HepG2 (cell line): ENCODE data around the gene CACNA1I. TPM values are rescaled to one million over a fixed set of nuclear protein-coding genes. Genes with fewer than 3 reads are reported as not detected.

ENCODE experiments used
- PHF20 ChIP-seq: sonication (generic); formaldehyde crosslinking; IDR thresholded peaks from 2 replicates; pipeline ENCODE4 v1.5.0; 2020; ENCODE audit warnings: mild to moderate bottlenecking, missing genetic modification reagents
- PTBP1 ChIP-seq: fragments of 200-400 bp; formaldehyde crosslinking; IDR thresholded peaks from 2 replicates; pipeline ENCODE4 v1.6.1; 2018; ENCODE audit warnings: low read length, low read depth; ENCODE audit not compliant: poor library complexity, severe bottlenecking
- STAG1 ChIP-seq: sonication (generic); formaldehyde crosslinking; IDR thresholded peaks from 2 replicates; pipeline ENCODE4 v1.4.0; 2020; ENCODE audit warnings: missing genetic modification reagents
- ZFY ChIP-seq: sonication (generic); formaldehyde crosslinking; IDR thresholded peaks from 2 replicates; pipeline ENCODE4 v1.4.0; 2020; ENCODE audit warnings: missing genetic modification reagents
- ZNF460 ChIP-seq: sonication (generic); formaldehyde crosslinking; IDR thresholded peaks from 2 replicates; pipeline ENCODE4 v1.5.1; 2020; ENCODE audit warnings: missing genetic modification reagents, mild to moderate bottlenecking, borderline replicate concordance
- polyA plus RNA-seq, 8 experiments: library from polyadenylated mRNA; depleted of rRNA in 3 of 8; stranded (reverse) in 7 of 8; unstranded in 1 of 8; fragments of >200 nt; fragmentation: Illumina TruSeq in 4 of 8; extraction: Trizol in 4 of 8; gene quantifications; 2 replicates each; pipeline versions ENCODE4 v1.2.1 to v1.2.3, GENCODE V29; 2011 to 2016; ENCODE audit warnings: low read depth in 4 of 8, missing spikeins in 1 of 8, mixed read lengths in 1 of 8; ENCODE audit not compliant: insufficient read depth in 1 of 8
- total RNA-seq, 5 experiments: library from RNA; depleted of rRNA; stranded (reverse); fragments of >200 nt; fragmentation: Illumina TruSeq; extraction: Trizol; gene quantifications; 2 replicates each; pipeline ENCODE4 v1.2.3, GENCODE V29; 2016; ENCODE audit warnings: low read depth in 1 of 5
- TF ChIP-seq, protein P1 (sequence below): sonication (generic); formaldehyde crosslinking; IDR thresholded peaks from 2 replicates; pipeline ENCODE4 v1.4.0; 2020; ENCODE audit warnings: missing genetic modification reagents
- TF ChIP-seq, protein P2 (sequence below): sonication (generic); formaldehyde crosslinking; conservative IDR thresholded peaks from 2 replicates; pipeline ENCODE4 v1.5.0; 2020; ENCODE audit warnings: missing genetic modification reagents

The CACNA1I gene
- total and polyA plus RNA-seq, 2 of the 13 experiments (the other 11 are each of a cell fraction or from before 2014, with no cell fraction given), result not detected

DNA sequence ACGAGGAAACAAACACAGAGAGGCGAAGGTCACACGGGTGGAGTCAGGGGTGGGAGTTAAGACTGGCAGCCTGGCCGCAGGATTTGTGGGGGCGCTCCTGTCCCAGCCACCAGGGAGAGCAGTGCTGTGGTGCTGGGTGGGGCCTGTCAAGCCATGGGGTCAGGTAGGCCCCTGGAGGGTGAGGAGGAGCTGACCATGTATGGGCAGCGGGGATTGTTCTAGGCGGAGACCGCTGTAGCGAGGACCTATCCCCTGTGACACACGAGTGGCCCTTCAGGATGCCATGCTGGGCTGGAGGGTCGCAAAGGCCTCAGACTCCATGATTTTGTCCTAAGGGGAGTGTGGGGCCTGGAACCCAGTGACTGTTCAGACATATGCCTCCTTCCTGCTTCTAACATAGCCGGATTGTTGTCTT lies 36.5 kb upstream of the CACNA1I start (continued):
- TF ChIP-seq, protein P1, sequence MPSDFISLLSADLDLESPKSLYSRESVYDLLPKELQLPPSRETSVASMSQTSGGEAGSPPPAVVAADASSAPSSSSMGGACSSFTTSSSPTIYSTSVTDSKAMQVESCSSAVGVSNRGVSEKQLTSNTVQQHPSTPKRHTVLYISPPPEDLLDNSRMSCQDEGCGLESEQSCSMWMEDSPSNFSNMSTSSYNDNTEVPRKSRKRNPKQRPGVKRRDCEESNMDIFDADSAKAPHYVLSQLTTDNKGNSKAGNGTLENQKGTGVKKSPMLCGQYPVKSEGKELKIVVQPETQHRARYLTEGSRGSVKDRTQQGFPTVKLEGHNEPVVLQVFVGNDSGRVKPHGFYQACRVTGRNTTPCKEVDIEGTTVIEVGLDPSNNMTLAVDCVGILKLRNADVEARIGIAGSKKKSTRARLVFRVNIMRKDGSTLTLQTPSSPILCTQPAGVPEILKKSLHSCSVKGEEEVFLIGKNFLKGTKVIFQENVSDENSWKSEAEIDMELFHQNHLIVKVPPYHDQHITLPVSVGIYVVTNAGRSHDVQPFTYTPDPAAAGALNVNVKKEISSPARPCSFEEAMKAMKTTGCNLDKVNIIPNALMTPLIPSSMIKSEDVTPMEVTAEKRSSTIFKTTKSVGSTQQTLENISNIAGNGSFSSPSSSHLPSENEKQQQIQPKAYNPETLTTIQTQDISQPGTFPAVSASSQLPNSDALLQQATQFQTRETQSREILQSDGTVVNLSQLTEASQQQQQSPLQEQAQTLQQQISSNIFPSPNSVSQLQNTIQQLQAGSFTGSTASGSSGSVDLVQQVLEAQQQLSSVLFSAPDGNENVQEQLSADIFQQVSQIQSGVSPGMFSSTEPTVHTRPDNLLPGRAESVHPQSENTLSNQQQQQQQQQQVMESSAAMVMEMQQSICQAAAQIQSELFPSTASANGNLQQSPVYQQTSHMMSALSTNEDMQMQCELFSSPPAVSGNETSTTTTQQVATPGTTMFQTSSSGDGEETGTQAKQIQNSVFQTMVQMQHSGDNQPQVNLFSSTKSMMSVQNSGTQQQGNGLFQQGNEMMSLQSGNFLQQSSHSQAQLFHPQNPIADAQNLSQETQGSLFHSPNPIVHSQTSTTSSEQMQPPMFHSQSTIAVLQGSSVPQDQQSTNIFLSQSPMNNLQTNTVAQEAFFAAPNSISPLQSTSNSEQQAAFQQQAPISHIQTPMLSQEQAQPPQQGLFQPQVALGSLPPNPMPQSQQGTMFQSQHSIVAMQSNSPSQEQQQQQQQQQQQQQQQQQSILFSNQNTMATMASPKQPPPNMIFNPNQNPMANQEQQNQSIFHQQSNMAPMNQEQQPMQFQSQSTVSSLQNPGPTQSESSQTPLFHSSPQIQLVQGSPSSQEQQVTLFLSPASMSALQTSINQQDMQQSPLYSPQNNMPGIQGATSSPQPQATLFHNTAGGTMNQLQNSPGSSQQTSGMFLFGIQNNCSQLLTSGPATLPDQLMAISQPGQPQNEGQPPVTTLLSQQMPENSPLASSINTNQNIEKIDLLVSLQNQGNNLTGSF (CRISPR knock-in tag), result no peak
- TF ChIP-seq STAG1 (peak; percentile 51), PHF20 (CRISPR knock-in tag) (0 out of 2 replicates have a peak, but pooled peaks have one; percentile 17), ZFY (CRISPR knock-in tag) (peak; percentile 71), ZNF460 (CRISPR knock-in tag) (no peak), PTBP1 (no peak)
- TF ChIP-seq, protein P2, sequence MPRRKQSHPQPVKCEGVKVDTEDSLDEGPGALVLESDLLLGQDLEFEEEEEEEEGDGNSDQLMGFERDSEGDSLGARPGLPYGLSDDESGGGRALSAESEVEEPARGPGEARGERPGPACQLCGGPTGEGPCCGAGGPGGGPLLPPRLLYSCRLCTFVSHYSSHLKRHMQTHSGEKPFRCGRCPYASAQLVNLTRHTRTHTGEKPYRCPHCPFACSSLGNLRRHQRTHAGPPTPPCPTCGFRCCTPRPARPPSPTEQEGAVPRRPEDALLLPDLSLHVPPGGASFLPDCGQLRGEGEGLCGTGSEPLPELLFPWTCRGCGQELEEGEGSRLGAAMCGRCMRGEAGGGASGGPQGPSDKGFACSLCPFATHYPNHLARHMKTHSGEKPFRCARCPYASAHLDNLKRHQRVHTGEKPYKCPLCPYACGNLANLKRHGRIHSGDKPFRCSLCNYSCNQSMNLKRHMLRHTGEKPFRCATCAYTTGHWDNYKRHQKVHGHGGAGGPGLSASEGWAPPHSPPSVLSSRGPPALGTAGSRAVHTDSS, result no peak
